Smooth muscle cell (in vitro differentiated cells): ENCODE data around the gene ISCU. TPM values are rescaled to one million over a fixed set of nuclear protein-coding genes. Genes with fewer than 3 reads are reported as not detected.
A peak's percentile ranks its signal among the peaks of the same experiment; 100 is the strongest.

Experiments
- DNase-seq: peaks from one replicate; lab custom pipeline; 2025; ENCODE audit not compliant: unreplicated experiment; lab: John Stamatoyannopoulos, UW
- H2AFZ ChIP-seq: fragments of 200-600 bp; sonication (generic); 2 replicates; pipeline ENCODE4 v1.6.0; 2016; ENCODE audit warnings: antibody characterized with exemption, low read depth, mild to moderate bottlenecking
- H3F3A ChIP-seq: fragments of 200-600 bp; sonication (generic); 2 replicates; pipeline ENCODE4 v1.6.0; 2017; ENCODE audit warnings: antibody characterized with exemption, low read depth
- H3K27ac ChIP-seq: fragments of 200-600 bp; sonication (generic); 2 replicates; pipeline ENCODE4 v1.5.1; 2016; ENCODE audit warnings: low read depth, mild to moderate bottlenecking
- H3K27me3 ChIP-seq: fragments of 200-600 bp; sonication (generic); 2 replicates; pipeline ENCODE4 v1.6.1; 2016; ENCODE audit warnings: low read depth, mild to moderate bottlenecking
- H3K36me3 ChIP-seq: fragments of 200-600 bp; sonication (generic); 2 replicates; pipeline ENCODE4 v1.5.1; 2016; ENCODE audit warnings: low read depth
- H3K4me1 ChIP-seq: fragments of 200-600 bp; sonication (generic); 2 replicates; pipeline ENCODE4 v1.5.1; 2016; ENCODE audit warnings: low read depth
- H3K4me2 ChIP-seq: fragments of 200-600 bp; sonication (generic); 2 replicates; pipeline ENCODE4 v1.6.0; 2016; ENCODE audit warnings: mild to moderate bottlenecking
- H3K4me3 ChIP-seq: fragments of 200-600 bp; sonication (generic); 2 replicates; pipeline ENCODE4 v1.5.1; 2016; ENCODE audit warnings: mild to moderate bottlenecking
- H3K79me2 ChIP-seq: fragments of 200-600 bp; sonication (generic); 2 replicates; pipeline ENCODE4 v1.6.0; 2016; ENCODE audit warnings: low read depth, mild to moderate bottlenecking
- H3K9ac ChIP-seq: fragments of 200-600 bp; sonication (generic); 2 replicates; pipeline ENCODE4 v1.6.0; 2016; ENCODE audit warnings: low read depth
- H3K9me3 ChIP-seq: fragments of 200-600 bp; sonication (generic); replicated peaks from 2 replicates; pipeline ENCODE4 v1.5.1; 2016; ENCODE audit warnings: low read depth
- H4K20me1 ChIP-seq: fragments of 200-600 bp; sonication (generic); 2 replicates; pipeline ENCODE4 v1.6.0; 2016; ENCODE audit warnings: low read depth
- WGBS: methylation state at CpG from one replicate; pipeline ENCODE4 v1.1.7; 2016; ENCODE audit warnings: low lambda C conversion rate; 5-methylcytosine and 5-hydroxymethylcytosine counted together
- polyA plus RNA-seq: library from polyadenylated mRNA; unstranded; fragments of >200 nt; fragmentation: Nextera tagmentation; extraction: Ambion mirVana; gene quantifications from 2 replicates; pipeline ENCODE4 v1.2.1, GENCODE V29; 2016
- total RNA-seq: library from RNA; depleted of rRNA; stranded (reverse); fragments of >200 nt; gene quantifications from 2 replicates; pipeline ENCODE4 v1.2.3, GENCODE V29; 2014
- TF ChIP-seq, protein P1 (sequence below): fragments of 200-600 bp; sonication (generic); IDR thresholded peaks from 2 replicates; pipeline ENCODE4 v1.5.1; 2017; ENCODE audit warnings: borderline replicate concordance, mild to moderate bottlenecking, antibody characterized with exemption; ENCODE audit not compliant: insufficient read depth, poor library complexity, severe bottlenecking

ISCU gene
- total and polyA plus RNA-seq, 2 experiments from 2014 or later: 138 to 140 TPM

DNA sequence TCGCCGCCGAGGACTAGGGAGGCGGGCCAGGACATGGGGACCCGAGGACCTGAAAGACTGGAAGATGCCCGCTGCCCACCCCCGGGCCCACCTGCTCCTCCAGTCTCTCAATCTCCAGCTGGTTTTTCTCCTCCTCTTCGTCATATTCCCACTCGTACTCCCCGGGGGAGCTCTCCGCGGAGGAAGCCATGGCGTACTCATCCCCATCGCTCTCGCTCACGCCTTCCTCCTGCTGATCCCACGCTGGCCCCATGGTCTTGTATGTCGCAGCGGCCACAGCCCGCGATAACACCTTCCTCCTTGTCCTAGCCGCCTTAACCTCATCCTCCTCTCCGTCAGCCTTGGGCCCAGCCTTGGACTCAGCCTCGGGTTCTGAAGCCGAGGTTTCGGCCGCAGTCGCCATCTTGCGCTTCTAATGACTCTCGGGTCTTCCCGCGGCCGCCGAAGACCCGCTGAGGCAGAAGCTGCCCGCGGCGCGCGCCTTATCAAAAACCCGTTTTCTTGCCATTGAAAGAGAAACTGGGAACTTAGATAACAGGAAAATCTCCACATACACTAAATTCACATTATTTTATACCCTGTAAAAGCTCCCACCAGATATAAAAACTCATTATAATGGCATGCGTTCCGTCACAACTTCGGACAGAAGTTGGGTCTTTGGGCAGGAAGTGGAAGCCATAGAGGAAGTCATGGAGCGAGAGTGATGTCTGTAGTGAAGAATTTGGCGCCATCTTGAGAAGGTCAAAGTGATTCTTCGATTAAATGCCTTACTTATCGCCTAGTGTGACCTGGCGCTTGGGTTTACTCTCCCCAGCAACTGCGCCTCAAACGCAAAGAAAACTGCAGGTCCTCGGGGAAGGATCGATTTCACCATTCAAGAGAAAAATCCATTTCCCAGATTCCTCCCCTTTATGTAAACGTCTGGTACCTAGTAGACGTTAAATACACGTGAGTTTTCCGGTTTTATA lies 1.4 kb upstream of the ISCU start, which contains the start of gene SART3:
TSS of gene SART3 (minus strand) at position 422 of the 968 bp plus-strand sequence. CDS start at position 403, 19 bp downstream.
- H3K4me1 ChIP-seq: peaks cover 7% of the 10 kb centered on the region
- peak within 1 kb of the TSS; percentile 95 for H3K9ac ChIP-seq
- under 1% methylated on average over 57 of the region's 57 CpGs for WGBS

DNA sequence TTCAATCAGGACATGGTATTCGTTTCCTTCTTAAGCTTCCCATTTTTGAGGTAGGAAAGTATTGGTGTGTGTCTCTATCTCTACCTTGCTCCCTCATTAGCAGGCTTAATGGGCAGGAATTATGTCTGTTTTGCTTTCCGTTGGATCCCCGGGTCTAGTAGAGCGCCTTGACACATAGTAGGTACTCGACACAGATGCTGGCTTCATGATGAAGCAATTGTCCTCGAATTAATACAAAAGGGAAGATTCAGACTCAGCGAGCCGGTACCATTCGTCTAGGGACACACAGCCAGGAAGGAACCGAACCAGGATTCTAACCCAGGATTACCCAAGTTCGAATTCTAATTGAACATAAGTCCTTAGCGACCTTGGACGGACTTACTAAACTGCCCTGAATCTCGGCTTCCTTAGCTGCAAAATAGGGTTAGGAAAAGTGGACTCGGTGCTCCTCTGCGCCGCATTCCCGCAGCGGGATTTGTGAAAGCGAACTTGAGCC lies 496 bp upstream of the ISCU start:
- H3K9me3 ChIP-seq: no peaks in the 10 kb centered on the region
- DNase-seq: no peak
- H3K4me2 ChIP-seq: peak overlapping the region; percentile 95
- H3K4me3 ChIP-seq: peak overlapping the region; percentile 81
- H3K36me3 ChIP-seq: no peaks in the 10 kb centered on the region
- H3F3A ChIP-seq: no peaks in the 10 kb centered on the region
- H4K20me1 ChIP-seq: peaks cover 40% of the 10 kb centered on the region
- H3K9ac ChIP-seq: peak overlapping the region; percentile 95
- WGBS: 2% methylated on average over 20 of the region's 20 CpGs
- TF ChIP-seq, protein P1, sequence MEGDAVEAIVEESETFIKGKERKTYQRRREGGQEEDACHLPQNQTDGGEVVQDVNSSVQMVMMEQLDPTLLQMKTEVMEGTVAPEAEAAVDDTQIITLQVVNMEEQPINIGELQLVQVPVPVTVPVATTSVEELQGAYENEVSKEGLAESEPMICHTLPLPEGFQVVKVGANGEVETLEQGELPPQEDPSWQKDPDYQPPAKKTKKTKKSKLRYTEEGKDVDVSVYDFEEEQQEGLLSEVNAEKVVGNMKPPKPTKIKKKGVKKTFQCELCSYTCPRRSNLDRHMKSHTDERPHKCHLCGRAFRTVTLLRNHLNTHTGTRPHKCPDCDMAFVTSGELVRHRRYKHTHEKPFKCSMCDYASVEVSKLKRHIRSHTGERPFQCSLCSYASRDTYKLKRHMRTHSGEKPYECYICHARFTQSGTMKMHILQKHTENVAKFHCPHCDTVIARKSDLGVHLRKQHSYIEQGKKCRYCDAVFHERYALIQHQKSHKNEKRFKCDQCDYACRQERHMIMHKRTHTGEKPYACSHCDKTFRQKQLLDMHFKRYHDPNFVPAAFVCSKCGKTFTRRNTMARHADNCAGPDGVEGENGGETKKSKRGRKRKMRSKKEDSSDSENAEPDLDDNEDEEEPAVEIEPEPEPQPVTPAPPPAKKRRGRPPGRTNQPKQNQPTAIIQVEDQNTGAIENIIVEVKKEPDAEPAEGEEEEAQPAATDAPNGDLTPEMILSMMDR: no peak
- H3K27ac ChIP-seq: peak overlapping the region; percentile 92
- H3K27me3 ChIP-seq: no peaks in the 10 kb centered on the region
- peaks cover 7% of the 10 kb centered on the region for H3K4me1 ChIP-seq
- H3K79me2 ChIP-seq: peaks cover 55% of the 10 kb centered on the region
- H2AFZ ChIP-seq: peak overlapping the region; percentile 96

More for the DNA sequence above, 1.4 kb upstream of the ISCU start, which contains the start of gene SART3:
- H3K36me3 ChIP-seq: no peaks in the 10 kb centered on the region
- TF ChIP-seq, protein P1: no peak
- peak within 1 kb of the TSS; percentile 95 for H3K4me2 ChIP-seq
- peaks cover 63% of the 10 kb centered on the region for H3K79me2 ChIP-seq
- H3F3A ChIP-seq: no peaks in the 10 kb centered on the region
- H3K27ac ChIP-seq: peak within 1 kb of the TSS; percentile 92
- H4K20me1 ChIP-seq: peaks cover 48% of the 10 kb centered on the region
- no peaks in the 10 kb centered on the region for H3K9me3 ChIP-seq
- peak within 1 kb of the TSS; percentile 81 for H3K4me3 ChIP-seq
- DNase-seq: peak; percentile 35
- H2AFZ ChIP-seq: peak within 1 kb of the TSS; percentile 96
- H3K27me3 ChIP-seq: no peaks in the 10 kb centered on the region

DNA sequence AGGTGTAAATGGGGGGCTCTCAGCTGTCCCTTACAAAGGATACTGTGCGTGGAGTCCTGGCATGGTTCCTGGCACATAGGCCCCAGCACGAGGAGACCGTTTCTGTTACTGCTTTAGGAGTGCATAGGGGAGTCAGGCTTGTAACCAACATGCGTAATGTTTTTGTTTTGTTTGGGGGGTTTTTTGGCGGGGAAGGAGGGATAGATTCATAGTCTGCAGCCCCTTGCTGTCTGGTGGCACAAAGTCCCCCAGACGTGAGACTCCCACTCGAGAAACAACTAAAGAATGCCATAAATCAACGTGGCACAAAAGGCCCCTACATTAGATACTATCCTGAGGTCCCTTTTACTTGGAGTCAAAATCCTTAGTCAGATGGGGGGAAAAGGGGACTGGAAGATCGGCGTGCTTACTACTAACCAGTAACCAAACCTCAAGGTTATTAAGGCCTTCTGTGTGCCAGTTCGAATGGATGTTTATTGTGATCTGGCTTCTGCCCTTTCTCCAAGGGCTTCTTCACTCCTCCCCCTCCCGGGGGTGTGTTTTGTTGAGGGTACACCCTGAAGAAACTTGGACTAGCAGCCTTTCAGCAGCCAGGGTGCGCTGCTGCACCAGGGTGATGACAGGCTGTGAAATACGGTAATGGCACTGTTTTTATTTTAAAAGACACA lies 874 bp downstream of the ISCU start:
- peaks cover 4% of the 10 kb centered on the region for H3F3A ChIP-seq
- peaks cover 7% of the 10 kb centered on the region for H3K36me3 ChIP-seq
- H3K79me2 ChIP-seq: peaks cover 41% of the 10 kb centered on the region
- TF ChIP-seq, protein P1: peak; percentile 80
- peaks cover 7% of the 10 kb centered on the region for H3K4me1 ChIP-seq
- WGBS: 4% methylated on average over 14 of the region's 14 CpGs
- H3K9ac ChIP-seq: peak overlapping the region; percentile 88
- peak overlapping the region; percentile 90 for H3K27ac ChIP-seq
- peaks cover 26% of the 10 kb centered on the region for H4K20me1 ChIP-seq
- H2AFZ ChIP-seq: no peak overlapping the region
- peak; percentile 26 for DNase-seq
- peak overlapping the region; percentile 94 for H3K4me2 ChIP-seq
- H3K9me3 ChIP-seq: no peaks in the 10 kb centered on the region
- H3K4me3 ChIP-seq: peak overlapping the region; percentile 81
- no peaks in the 10 kb centered on the region for H3K27me3 ChIP-seq
